AG04449 (cell line): Measurements from ENCODE around the gene C18orf32.
"Not testable (repeated sequence)": the region's sequence is repeated elsewhere in the genome, so short reads cannot be mapped to it uniquely, and the experiment has no call there.

Experiments
- CTCF ChIA-PET: fragments of 350-600 bp; formaldehyde crosslinking; extraction: SDS; loops from one replicate; lab custom pipeline; 2021; ENCODE audit warnings: antibody characterized with exemption; lab: Yijun Ruan, JAX
- POLR2A ChIA-PET: fragments of 400-600, 350-600 bp; formaldehyde crosslinking; extraction: SDS; loops from one replicate; lab custom pipeline; 2020; ENCODE audit warnings: antibody characterized with exemption, inconsistent platforms; lab: Yijun Ruan, JAX
- DNase-seq: peaks from one replicate; pipeline ENCODE4 v3.0.0-alpha.2; 2010; ENCODE audit warnings: low read depth, low spot score
- H3K4me3 ChIP-seq: 2 replicates; pipeline ENCODE4 v1.5.1; 2011; ENCODE audit warnings: low read depth, mild to moderate bottlenecking, control low read depth, low read length
- TF ChIP-seq, protein P1 (sequence below): IDR thresholded peaks from one replicate; pipeline ENCODE4 v1.5.1; 2011; ENCODE audit warnings: mild to moderate bottlenecking, moderate library complexity, low read length, control low read depth, inconsistent platforms; ENCODE audit not compliant: insufficient read depth; ENCODE audit errors: missing control alignments

C18orf32 gene

DNA sequence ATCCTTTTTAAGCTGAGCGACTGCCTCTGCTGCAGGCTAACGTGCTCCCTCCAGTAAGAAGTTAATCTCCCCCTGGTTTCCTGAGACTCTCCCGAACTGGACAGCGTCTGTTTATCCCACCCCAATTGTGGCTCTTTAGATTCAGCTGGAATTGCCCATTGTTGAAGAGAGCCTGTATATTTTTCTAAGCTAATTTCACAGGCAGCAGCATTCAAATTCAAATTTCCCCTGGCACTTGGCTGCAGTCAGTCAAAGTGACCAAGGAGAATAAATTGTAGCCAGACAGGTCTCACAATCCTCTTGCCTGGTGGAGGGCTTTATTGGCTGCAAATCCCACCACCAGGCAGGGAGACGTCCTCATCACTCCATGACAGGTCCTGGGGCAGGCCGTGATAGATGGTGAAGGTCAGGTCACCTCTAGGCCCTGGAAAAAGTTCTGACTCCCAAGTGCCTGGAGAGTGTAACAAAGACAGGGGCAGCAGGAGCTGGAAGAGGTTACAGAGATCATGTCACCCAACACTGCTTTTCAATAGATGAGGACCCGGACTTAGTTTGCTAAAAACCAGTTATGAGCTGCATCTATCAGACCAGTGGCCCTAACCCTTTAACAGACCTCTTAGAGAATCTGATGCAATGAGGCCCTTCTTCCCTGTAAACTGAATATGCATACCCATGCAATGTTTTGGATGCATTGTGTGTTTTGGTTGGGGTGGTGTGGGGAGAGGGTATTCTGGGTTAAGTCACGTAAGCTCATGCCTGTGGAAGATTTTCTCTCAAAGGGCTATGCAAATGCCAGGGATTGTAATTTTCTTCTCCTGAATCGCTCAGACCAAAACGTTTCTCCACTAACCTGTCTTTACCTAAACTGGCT lies 32.3 kb upstream of the C18orf32 start:
- ChIA-PET POLR2A (no interaction called here), CTCF (interaction anchor here (1.2 to 3.6 kb wide), 3 partner anchors 9 to 341 kb away, joined by 3 to 25 read pairs (median 20); no protein-coding TSS in a partner anchor)
- TF ChIP-seq, protein P1, sequence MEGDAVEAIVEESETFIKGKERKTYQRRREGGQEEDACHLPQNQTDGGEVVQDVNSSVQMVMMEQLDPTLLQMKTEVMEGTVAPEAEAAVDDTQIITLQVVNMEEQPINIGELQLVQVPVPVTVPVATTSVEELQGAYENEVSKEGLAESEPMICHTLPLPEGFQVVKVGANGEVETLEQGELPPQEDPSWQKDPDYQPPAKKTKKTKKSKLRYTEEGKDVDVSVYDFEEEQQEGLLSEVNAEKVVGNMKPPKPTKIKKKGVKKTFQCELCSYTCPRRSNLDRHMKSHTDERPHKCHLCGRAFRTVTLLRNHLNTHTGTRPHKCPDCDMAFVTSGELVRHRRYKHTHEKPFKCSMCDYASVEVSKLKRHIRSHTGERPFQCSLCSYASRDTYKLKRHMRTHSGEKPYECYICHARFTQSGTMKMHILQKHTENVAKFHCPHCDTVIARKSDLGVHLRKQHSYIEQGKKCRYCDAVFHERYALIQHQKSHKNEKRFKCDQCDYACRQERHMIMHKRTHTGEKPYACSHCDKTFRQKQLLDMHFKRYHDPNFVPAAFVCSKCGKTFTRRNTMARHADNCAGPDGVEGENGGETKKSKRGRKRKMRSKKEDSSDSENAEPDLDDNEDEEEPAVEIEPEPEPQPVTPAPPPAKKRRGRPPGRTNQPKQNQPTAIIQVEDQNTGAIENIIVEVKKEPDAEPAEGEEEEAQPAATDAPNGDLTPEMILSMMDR: no peak
- no peak for DNase-seq
- H3K4me3 ChIP-seq: no peak overlapping the region

DNA sequence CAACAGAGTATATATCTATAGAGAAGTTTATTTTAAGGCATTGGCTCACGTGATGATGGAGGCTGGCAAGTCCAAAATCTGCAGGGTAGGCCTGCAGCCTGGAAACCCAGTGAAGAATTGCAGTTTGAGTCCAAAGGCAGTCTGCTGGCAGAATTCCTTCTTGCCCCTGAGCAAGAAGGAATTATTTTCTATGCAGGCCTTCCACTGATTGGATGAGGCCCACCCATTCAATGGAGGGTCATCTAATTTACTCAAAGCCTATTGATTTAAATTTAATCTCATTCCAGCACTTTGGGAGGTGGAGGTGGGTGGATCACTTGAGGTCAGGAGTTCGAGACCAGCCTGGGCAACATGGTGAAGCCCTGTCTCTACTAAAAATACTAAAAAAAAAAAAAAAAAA lies 30.4 kb upstream of the C18orf32 start:
- TF ChIP-seq, protein P1: no peak
- no peak for DNase-seq
- ChIA-PET POLR2A (no interaction called here), CTCF (interaction anchor here (1.1 to 12.0 kb wide), 2 partner anchors 267 to 342 kb away, joined by 4 to 349 read pairs; no protein-coding TSS in a partner anchor)
- no peak overlapping the region for H3K4me3 ChIP-seq

DNA sequence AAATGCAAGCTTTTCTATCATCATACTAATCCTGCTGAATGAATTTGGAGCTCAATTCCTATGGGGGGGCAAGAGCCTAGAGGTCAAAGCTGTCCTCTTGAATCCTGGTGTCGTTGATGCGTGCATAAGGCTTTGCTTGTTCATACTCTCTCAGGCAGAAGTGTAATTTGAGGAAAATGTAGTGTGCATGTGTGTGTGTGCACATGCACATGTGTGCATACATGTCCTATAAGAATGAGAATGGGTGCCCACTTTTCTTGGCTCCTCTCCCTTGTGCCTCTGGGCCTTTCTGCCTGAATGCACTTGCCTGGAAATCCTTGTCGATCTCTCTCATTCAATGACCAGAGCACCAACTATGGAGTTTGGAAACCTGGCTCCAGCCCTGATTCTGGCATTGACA lies 28.5 kb upstream of the C18orf32 start:
- POLR2A ChIA-PET: no interaction called here
- CTCF ChIA-PET: interaction anchor here (0.6 to 12.0 kb wide), 9 partner anchors 9 to 344 kb away, joined by 3 to 349 read pairs (median 3); no protein-coding TSS in a partner anchor
- TF ChIP-seq, protein P1: no peak

DNA sequence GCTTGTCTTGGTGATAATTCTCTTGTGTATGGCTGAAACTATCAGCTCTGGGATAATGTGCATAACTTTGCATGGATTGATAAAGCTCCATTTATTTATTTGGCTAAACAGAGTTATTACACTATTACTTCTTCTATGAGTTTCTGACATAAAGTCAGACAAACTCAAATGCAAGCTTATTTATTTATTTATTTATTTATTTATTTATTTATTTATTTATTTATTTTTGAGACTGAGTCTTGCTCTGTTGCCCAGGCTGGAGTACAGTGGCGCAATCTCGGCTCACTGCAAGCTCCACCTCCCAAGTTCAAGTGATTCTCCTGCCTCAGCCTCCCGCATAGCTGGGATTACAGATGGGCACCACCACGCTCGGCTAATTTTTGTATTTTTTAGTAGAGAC lies 28.0 kb upstream of the C18orf32 start:
- POLR2A ChIA-PET: not testable (repeated sequence)
- CTCF ChIA-PET: interaction anchor here (0.6 to 12.0 kb wide), 10 partner anchors 9 to 344 kb away, joined by 3 to 349 read pairs (median 4); no protein-coding TSS in a partner anchor

More for the DNA sequence above, 28.5 kb upstream of the C18orf32 start:
- no peak overlapping the region for H3K4me3 ChIP-seq
- no peak for DNase-seq

DNA sequence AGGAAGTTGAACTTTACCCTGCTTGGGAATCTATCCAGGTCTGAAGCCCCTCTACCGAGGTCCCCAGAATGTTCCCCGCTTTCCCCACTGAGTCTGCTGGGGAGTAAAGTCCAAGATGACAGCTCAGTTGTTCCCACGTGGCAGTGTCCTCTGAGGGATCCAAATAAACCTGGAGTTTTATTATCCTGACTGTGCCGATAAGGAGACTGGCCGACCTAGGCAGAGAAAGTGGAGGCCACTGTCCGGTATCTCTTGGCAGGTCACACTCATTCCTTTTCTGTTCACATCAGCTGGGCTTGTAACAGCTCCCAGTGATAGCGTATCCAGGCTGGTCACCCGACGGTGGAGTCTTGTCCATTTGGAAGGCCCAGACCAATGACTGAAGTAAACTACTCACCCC lies 27.5 kb upstream of the C18orf32 start:
- no peak overlapping the region for H3K4me3 ChIP-seq
- ChIA-PET CTCF (interaction anchor here (0.6 to 12.0 kb wide), 11 partner anchors 9 to 345 kb away, joined by 3 to 349 read pairs (median 3); no protein-coding TSS in a partner anchor), POLR2A (no interaction called here)
- no peak for DNase-seq
- TF ChIP-seq, protein P1: no peak

More for the DNA sequence above, 28.0 kb upstream of the C18orf32 start:
- not testable (repeated sequence) for DNase-seq, H3K4me3 ChIP-seq

DNA sequence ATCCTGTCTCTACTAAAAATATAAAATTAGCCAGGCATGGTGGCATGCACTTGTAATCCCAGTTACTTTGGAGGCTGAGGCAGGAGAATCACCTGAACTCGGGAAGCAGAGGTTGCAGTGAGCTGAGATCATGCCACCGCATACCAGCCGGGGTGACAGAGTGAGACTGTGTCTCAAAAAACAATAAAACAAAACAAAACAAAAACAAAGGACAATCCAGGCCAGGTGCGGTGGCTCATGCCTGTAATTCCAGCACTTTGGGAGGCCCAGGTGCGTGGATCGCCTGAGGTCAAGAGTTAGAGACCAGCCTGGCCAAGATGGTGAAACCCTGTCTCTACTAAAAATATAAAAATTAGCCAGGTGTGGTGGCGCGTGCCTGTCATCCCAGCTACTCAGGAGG lies 25.8 kb upstream of the C18orf32 start:
- POLR2A ChIA-PET, H3K4me3 ChIP-seq, DNase-seq: not testable (repeated sequence)
- CTCF ChIA-PET: interaction anchor here (12.0 kb wide), 1 partner anchor 346 kb away, joined by 349 read pairs; no protein-coding TSS in a partner anchor

DNA sequence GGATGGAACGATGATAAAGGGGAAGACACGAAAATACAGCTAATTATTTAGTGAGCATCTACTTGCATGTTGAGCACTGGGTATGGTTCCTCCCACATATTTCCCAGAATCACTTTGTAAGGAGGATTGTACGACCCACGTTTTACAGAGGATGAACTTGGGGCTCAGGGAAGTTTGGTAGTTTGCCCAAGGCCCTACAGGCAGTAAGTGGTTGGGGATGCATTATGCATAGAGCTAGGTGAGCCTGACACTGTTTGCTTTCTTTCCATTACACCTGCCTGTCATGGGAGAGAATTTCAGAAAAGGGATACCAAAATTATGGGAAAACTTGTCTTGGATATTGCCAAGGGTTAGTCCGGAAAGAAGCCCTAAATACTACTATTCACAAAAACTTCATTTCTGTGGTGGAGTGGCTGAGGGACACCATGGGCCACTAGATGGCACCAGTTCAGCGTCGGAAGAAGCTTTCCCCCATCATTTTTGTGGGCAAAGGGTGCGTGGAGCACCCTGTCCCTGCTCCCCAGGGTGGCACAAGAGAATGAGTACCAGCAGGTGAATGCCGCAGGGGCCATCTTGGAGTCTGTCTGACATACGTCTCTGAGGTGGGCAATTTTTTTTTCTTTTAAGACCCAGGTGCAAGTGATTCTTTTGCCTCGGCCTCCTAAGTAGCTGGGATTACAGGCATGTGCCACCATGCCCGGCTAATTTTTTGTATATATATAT lies 23.5 kb upstream of the C18orf32 start:
- DNase-seq: no peak
- TF ChIP-seq, protein P1: peak; percentile 86
- no peak overlapping the region for H3K4me3 ChIP-seq
- ChIA-PET POLR2A (interaction anchor here (0.7 kb wide), 1 partner anchor 253 kb away, joined by 4 read pairs; no protein-coding TSS in a partner anchor), CTCF (interaction anchor here (0.7 to 12.0 kb wide), 41 partner anchors 9 to 847 kb away, joined by 3 to 349 read pairs (median 5); partner anchors contain the start of gene C18orf32)

DNA sequence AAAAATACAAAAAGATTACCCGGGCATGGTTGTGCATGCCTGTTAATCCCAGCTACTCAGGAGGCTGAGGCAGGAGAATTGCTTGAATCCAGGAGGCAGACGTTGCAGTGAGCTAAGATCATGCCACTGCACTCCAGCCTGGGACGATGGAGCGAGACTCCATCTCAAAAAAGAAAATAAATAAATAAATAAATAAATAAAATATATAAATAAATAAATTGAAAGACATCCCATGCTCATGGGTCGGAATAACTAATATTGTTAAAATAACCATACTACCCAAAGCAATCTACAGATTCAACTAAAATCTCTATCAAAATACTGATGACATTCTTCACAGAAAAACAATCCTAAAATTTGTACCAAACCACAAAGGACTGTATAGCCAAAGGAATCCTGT lies 19.4 kb upstream of the C18orf32 start:
- DNase-seq, POLR2A ChIA-PET, H3K4me3 ChIP-seq: not testable (repeated sequence)
- CTCF ChIA-PET: interaction anchor here (0.9 to 12.0 kb wide), 4 partner anchors 9 to 353 kb away, joined by 3 to 349 read pairs (median 3); no protein-coding TSS in a partner anchor
